ENCODE results near the gene SPNS3. TPM values are rescaled to one million over a fixed set of nuclear protein-coding genes. Genes with fewer than 3 reads are reported as not detected.

Gene SPNS3
- not detected in 2 replicates for total RNA-seq (2014; rRNA removed; shearing (Covaris generic))

GRCh38 chr17:4433515-4434031, at the start of gene SPNS3:
Gene SPNS3, plus strand, starts transcription at chr17:4433940. Its CDS starts 28 bp downstream, at chr17:4433968.
- DNase-seq (ENCODE audit: low read depth) = no peak

GRCh38 chr17:4386406-4386805, 47.3 kb upstream of the SPNS3 start:
- DNase-seq (ENCODE audit: low read depth) = no peak

- no peak for DNase-seq (ENCODE audit: low read depth)
Measured at GRCh38 chr17:4387137-4387536, 46.6 kb upstream of the SPNS3 start.

GRCh38 chr17:4389079-4389478, 44.7 kb upstream of the SPNS3 start:
- DNase-seq (ENCODE audit: low read depth) = no peak

- DNase-seq (ENCODE audit: low read depth) = no peak
Measured at GRCh38 chr17:4393806-4394205, 39.9 kb upstream of the SPNS3 start.

GRCh38 chr17:4394208-4395110, 39.3 kb upstream of the SPNS3 start:
- peak; percentile 40 for DNase-seq (ENCODE audit: low read depth)

GRCh38 chr17:4395111-4395478, 38.6 kb upstream of the SPNS3 start:
- DNase-seq (ENCODE audit: low read depth) = no peak

GRCh38 chr17:4397840-4398239, 35.9 kb upstream of the SPNS3 start:
- no peak for DNase-seq (ENCODE audit: low read depth)

GRCh38 chr17:4405038-4405669, 28.6 kb upstream of the SPNS3 start:
- DNase-seq (ENCODE audit: low read depth) = no peak

GRCh38 chr17:4405699-4406098, 28.0 kb upstream of the SPNS3 start:
- DNase-seq (ENCODE audit: low read depth) = no peak

GRCh38 chr17:4406386-4406785, 27.4 kb upstream of the SPNS3 start:
- DNase-seq (ENCODE audit: low read depth) = no peak

GRCh38 chr17:4407216-4407615, 26.5 kb upstream of the SPNS3 start:
- peak; percentile 20 for DNase-seq (ENCODE audit: low read depth)

- DNase-seq (ENCODE audit: low read depth) = no peak
Measured at GRCh38 chr17:4407851-4408250, 25.9 kb upstream of the SPNS3 start.

GRCh38 chr17:4409659-4410058, 24.1 kb upstream of the SPNS3 start:
- no peak for DNase-seq (ENCODE audit: low read depth)

- DNase-seq (ENCODE audit: low read depth) = no peak
Measured at GRCh38 chr17:4411201-4411600, 22.5 kb upstream of the SPNS3 start.

- DNase-seq (ENCODE audit: low read depth) = peak; percentile 75
Measured at GRCh38 chr17:4412933-4413831, 20.6 kb upstream of the SPNS3 start.

GRCh38 chr17:4417129-4417667, 16.5 kb upstream of the SPNS3 start:
- no peak for DNase-seq (ENCODE audit: low read depth)

GRCh38 chr17:4420692-4421131, 13.0 kb upstream of the SPNS3 start:
- DNase-seq (ENCODE audit: low read depth) = peak; percentile 58

GRCh38 chr17:4422864-4423263, 10.9 kb upstream of the SPNS3 start:
- no peak for DNase-seq (ENCODE audit: low read depth)

- DNase-seq (ENCODE audit: low read depth) = no peak
Measured at GRCh38 chr17:4425398-4425797, 8.3 kb upstream of the SPNS3 start.

- no peak for DNase-seq (ENCODE audit: low read depth)
Measured at GRCh38 chr17:4426499-4427208, 7.1 kb upstream of the SPNS3 start.
